Measurements from ENCODE around the gene STPG1.

The STPG1 gene

DNA sequence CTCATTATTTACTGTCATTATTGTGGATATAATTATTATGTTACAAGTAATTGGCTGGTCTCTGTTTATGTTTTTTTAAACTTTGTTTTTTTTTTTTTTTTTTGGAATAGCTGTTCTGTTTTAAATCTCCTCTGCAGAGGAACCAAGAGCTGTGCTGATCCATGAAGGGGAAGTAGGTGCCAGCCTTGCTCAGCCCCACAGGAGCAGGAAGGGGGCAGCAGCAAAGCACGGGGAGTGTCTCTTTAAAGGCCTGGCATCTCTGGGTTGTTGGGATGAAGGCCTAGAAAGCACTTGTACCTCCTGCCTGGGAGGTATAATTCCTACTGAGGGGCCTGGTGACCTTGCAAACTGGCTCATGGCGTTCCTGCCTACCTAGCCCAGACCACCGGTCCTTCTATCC, 96.9 kb downstream of the STPG1 start:
- TF ChIP-seq, protein P1, sequence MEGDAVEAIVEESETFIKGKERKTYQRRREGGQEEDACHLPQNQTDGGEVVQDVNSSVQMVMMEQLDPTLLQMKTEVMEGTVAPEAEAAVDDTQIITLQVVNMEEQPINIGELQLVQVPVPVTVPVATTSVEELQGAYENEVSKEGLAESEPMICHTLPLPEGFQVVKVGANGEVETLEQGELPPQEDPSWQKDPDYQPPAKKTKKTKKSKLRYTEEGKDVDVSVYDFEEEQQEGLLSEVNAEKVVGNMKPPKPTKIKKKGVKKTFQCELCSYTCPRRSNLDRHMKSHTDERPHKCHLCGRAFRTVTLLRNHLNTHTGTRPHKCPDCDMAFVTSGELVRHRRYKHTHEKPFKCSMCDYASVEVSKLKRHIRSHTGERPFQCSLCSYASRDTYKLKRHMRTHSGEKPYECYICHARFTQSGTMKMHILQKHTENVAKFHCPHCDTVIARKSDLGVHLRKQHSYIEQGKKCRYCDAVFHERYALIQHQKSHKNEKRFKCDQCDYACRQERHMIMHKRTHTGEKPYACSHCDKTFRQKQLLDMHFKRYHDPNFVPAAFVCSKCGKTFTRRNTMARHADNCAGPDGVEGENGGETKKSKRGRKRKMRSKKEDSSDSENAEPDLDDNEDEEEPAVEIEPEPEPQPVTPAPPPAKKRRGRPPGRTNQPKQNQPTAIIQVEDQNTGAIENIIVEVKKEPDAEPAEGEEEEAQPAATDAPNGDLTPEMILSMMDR (IDR thresholded peaks at IDR 0.05; ENCODE audit: insufficient read depth, low read length, missing control alignments), result no peak
- no peak for DNase-seq (ENCODE audit: low read depth, low spot score)
- CTCF ChIA-PET, result interaction anchor here (1.0 kb wide), 2 partner anchors 8 to 14 kb away, joined by 3 read pairs; no protein-coding TSS in a partner anchor
- no peak overlapping the region for H3K4me3 ChIP-seq (ENCODE audit: low read depth, low read length)
- POLR2A ChIA-PET, result interaction anchor here (0.6 kb wide), 1 partner anchor 78 kb away, joined by 3 read pairs; no protein-coding TSS in a partner anchor

DNA sequence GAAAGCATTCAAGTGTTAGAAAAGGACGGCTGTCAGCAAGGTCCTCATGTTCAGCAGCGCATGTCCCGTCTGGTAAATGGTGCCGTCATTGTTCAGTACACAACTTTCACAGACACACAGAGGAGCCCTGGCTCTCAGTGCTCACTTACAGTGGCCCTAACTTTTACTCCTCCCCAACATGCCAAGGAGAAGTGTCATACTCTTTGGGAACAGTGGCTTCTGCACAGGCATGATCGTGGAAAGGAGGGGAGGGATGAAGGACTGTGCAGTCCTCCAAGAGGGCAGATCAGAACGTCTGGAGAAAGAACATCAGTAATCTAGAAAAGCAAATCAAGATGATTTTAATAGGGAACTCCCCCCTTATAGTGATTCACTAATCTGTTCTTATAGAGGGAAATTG, 98.2 kb downstream of the STPG1 start:
- CTCF ChIA-PET, result no interaction called here
- DNase-seq (ENCODE audit: low read depth, low spot score), result no peak
- H3K4me3 ChIP-seq (ENCODE audit: low read depth, low read length), result no peak overlapping the region
- TF ChIP-seq, protein P1 (IDR thresholded peaks at IDR 0.05; ENCODE audit: insufficient read depth, low read length, missing control alignments), result no peak
- POLR2A ChIA-PET, result no interaction called here

DNA sequence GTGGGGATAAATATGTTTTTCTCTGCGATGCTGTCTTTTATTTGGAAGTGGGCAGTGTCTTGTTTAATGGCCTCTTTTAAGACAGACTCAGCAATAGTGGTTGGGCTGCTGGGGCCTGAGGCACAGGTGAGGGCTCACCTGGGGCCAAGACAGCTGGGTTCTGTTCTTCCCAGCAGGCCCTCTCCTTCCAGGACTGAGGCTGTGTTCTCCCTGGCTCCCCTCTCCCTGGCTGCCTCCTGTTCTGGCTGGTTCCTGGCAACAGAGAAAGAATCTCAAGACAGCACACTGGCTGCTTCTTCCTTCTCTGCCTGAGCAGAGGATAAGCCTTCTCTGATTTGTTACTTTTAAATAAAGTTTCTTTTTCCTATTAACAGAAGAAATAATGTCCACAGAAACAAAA, 101.8 kb downstream of the STPG1 start:
- DNase-seq (ENCODE audit: low read depth, low spot score), result no peak
- TF ChIP-seq, protein P1 (IDR thresholded peaks at IDR 0.05; ENCODE audit: insufficient read depth, low read length, missing control alignments), result no peak
- CTCF ChIA-PET, result interaction anchor here (1.6 kb wide), 1 partner anchor 17 kb away, joined by 7 read pairs; no protein-coding TSS in a partner anchor
- H3K4me3 ChIP-seq (ENCODE audit: low read depth, low read length), result no peak overlapping the region
- POLR2A ChIA-PET, result no interaction called here

DNA sequence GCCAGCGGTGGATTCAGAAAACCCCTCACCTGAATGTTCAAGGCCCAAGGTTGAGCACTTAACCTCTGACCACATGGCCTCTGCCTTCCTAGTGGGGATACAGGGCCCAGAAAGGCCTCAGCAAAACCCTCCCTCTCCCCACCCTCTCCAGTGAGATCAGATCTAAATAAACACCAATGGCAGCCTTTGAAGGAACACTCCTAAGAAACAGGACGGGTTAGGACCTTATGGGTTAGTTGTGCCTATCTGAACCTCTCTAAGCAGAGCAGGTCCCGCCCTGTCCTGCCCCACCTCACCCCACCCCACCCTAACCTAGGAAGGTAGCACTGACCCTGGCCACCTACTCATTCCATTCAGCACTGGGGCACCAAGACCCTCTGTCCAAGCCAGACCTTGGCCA, 102.3 kb downstream of the STPG1 start:
- POLR2A ChIA-PET, result no interaction called here

DNA sequence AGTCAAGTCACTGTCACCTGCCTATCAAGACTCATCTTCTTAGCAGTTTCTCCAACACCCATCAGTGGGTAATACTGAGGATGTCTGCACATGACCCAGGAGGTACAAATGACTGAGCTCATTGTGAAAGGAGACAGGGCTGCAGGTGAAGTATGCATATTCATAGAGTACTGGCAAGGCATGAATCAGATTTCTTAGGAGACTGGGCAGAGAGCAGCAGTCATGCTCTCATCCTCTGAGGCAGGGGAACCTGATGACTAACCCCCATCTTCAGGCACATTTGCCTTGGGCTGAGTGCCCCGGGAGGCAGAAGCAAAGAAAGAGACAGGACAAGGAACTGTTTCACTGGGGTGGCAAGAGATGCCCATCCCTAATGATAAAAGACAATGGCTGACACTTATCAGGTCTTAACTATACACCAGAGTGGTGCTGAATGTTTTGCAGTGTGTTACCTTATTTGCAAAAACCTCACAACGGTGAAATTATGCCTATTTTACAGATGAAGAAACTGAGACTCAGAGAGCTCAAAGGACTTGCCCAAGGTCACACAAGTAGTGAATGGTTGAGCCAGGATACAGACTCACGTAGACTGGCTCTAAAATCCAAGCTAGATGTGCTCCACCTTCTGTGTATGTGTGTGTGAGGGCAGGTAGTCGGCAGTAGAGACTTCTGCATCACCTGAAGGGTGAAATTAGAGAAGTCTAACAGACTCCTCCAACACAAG, 103.7 kb downstream of the STPG1 start:
- TF ChIP-seq, protein P1 (IDR thresholded peaks at IDR 0.05; ENCODE audit: insufficient read depth, low read length, missing control alignments), result no peak
- H3K4me3 ChIP-seq (ENCODE audit: low read depth, low read length), result no peak overlapping the region
- POLR2A ChIA-PET, result interaction anchor here (0.6 to 1.1 kb wide), 2 partner anchors 16 to 45 kb away, joined by 3 read pairs; no protein-coding TSS in a partner anchor
- DNase-seq (ENCODE audit: low read depth, low spot score), result no peak
- CTCF ChIA-PET, result interaction anchor here (1.0 to 3.4 kb wide), 3 partner anchors 82 to 328 kb away, joined by 3 to 19 read pairs (median 15); no protein-coding TSS in a partner anchor

More for the DNA sequence above, 102.3 kb downstream of the STPG1 start:
- CTCF ChIA-PET, result interaction anchor here (3.4 kb wide), 1 partner anchor 81 kb away, joined by 15 read pairs; no protein-coding TSS in a partner anchor
- TF ChIP-seq, protein P1 (IDR thresholded peaks at IDR 0.05; ENCODE audit: insufficient read depth, low read length, missing control alignments), result no peak
- no peak overlapping the region for H3K4me3 ChIP-seq (ENCODE audit: low read depth, low read length)
- DNase-seq (ENCODE audit: low read depth, low spot score), result no peak

DNA sequence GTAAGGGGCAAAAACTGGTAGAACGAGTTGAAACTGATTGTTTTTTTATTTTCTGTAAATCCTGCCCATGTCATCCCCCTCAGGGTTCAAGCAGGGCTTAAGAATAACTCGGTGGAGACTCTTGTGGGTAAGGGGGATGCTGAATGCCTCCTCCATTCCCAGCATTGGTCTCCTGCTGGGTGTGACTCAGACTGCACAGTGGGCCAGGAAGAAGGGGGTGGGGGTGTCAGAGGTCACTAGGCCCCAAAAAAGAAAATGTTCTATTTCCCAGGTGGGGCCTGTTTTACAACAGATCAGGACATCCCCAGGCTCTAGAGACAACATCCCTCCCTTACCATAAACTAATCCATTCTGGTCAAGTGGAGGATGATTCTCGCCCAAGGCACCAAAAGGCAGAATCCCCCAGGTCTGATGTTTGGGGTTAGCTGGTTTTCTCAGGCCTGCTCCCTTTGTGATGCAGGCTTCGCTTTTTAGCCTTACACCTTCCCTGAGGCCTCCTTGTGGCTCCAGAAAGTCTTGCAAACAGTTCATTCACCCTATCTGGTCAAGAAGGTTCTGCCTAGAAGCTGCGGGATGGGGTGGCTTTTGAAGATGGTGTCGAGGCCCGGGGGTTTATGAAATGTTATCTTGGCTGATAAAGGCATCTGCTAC, 105.1 kb downstream of the STPG1 start:
- no peak for DNase-seq (ENCODE audit: low read depth, low spot score)
- TF ChIP-seq, protein P1 (IDR thresholded peaks at IDR 0.05; ENCODE audit: insufficient read depth, low read length, missing control alignments), result peak; percentile 51
- ChIA-PET CTCF (interaction anchor here (0.8 to 3.4 kb wide), 4 partner anchors 12 to 330 kb away, joined by 3 to 19 read pairs (median 9); no protein-coding TSS in a partner anchor), POLR2A (interaction anchor here (1.1 kb wide), 1 partner anchor 14 kb away, joined by 3 read pairs; no protein-coding TSS in a partner anchor)
- no peak overlapping the region for H3K4me3 ChIP-seq (ENCODE audit: low read depth, low read length)

Measured in AG04449 (cell line).